GM23338 (cell line): Measurements from ENCODE around the gene DCUN1D2. TPM values are rescaled to one million over a fixed set of nuclear protein-coding genes. Genes with fewer than 3 reads are reported as not detected.

Experiments
- ATAC-seq: fragments of 200-7000 bp; cut with Tn5 transposase; 3 replicates; pipeline ENCODE4 v1.9.1; 2020
- DNase-seq: peaks from one replicate; pipeline ENCODE4 v3.0.0-alpha.2; 2015; ENCODE audit warnings: low spot score
- H2AFZ ChIP-seq: fragments of 200-600 bp; sonication (generic); 2 replicates; pipeline ENCODE4 v1.8.0; 2016; ENCODE audit warnings: antibody characterized with exemption, mild to moderate bottlenecking, moderate library complexity
- H3F3A ChIP-seq: fragments of 200-600 bp; sonication (generic); replicated peaks from 2 replicates; pipeline ENCODE4 v1.8.0; 2017; ENCODE audit warnings: antibody characterized with exemption, mixed run types, low read depth
- H3K27ac ChIP-seq: fragments of 200-600 bp; sonication (generic); 2 replicates; pipeline ENCODE4 v1.6.1; 2016; ENCODE audit warnings: low read depth
- H3K27me3 ChIP-seq: fragments of 200-600 bp; sonication (generic); 2 replicates; pipeline ENCODE4 v1.8.0; 2016; ENCODE audit warnings: mild to moderate bottlenecking, mixed run types, moderate library complexity; ENCODE audit not compliant: insufficient read depth
- H3K36me3 ChIP-seq: fragments of 200-600 bp; sonication (generic); 2 replicates; pipeline ENCODE4 v1.8.0; 2016; ENCODE audit warnings: mild to moderate bottlenecking; ENCODE audit not compliant: insufficient read depth
- H3K4me1 ChIP-seq: fragments of 200-600 bp; sonication (generic); 2 replicates; pipeline ENCODE4 v1.8.0; 2016; ENCODE audit warnings: mild to moderate bottlenecking, moderate library complexity; ENCODE audit not compliant: insufficient read depth
- H3K4me2 ChIP-seq: fragments of 200-600 bp; sonication (generic); 2 replicates; pipeline ENCODE4 v1.7.1; 2017; ENCODE audit warnings: mixed run types
- H3K4me3 ChIP-seq: fragments of 200-600 bp; sonication (generic); 2 replicates; pipeline ENCODE4 v1.6.1; 2016; ENCODE audit warnings: mixed run types
- H3K79me2 ChIP-seq: fragments of 200-600 bp; sonication (generic); replicated peaks from 2 replicates; pipeline ENCODE4 v1.8.0; 2017; ENCODE audit warnings: mild to moderate bottlenecking; ENCODE audit not compliant: insufficient read depth
- H3K9me2 ChIP-seq: fragments of 200-600 bp; sonication (generic); 2 replicates; pipeline ENCODE4 v1.8.0; 2017; ENCODE audit not compliant: insufficient read depth
- H4K20me1 ChIP-seq: fragments of 200-600 bp; sonication (generic); replicated peaks from 2 replicates; pipeline ENCODE4 v1.8.0; 2017; ENCODE audit warnings: mild to moderate bottlenecking; ENCODE audit not compliant: insufficient read depth
- H3K27ac Mint-ChIP-seq: 2 replicates; pipeline ENCODE4 v1.8.0; 2020; ENCODE audit warnings: inconsistent platforms, mild to moderate bottlenecking, moderate library complexity, mixed read lengths
- H3K27me3 Mint-ChIP-seq: 3 replicates; pipeline ENCODE4 v1.8.0; 2022; ENCODE audit warnings: low read depth, mild to moderate bottlenecking, moderate library complexity, mixed read lengths, inconsistent platforms; ENCODE audit not compliant: insufficient read depth, poor library complexity
- H3K36me3 Mint-ChIP-seq: 3 replicates; pipeline ENCODE4 v1.8.0; 2021; ENCODE audit warnings: low read depth, mild to moderate bottlenecking, inconsistent platforms, moderate library complexity, mixed read lengths
- H3K4me1 Mint-ChIP-seq: 3 replicates; pipeline ENCODE4 v1.8.0; 2020; ENCODE audit warnings: mild to moderate bottlenecking, inconsistent platforms, mixed read lengths
- H3K4me3 Mint-ChIP-seq: 3 replicates; pipeline ENCODE4 v1.8.0; 2021; ENCODE audit warnings: moderate library complexity, mild to moderate bottlenecking, inconsistent platforms, mixed read lengths
- H3K9me3 Mint-ChIP-seq: 3 replicates; pipeline ENCODE4 v1.8.0; 2020; ENCODE audit warnings: moderate library complexity, mild to moderate bottlenecking, inconsistent platforms, mixed read lengths
- CREB1 ChIP-seq: fragments of 250-450 bp; sonication (Bioruptor Pico); IDR thresholded peaks from 2 replicates; pipeline ENCODE4 v1.5.0; 2020; ENCODE audit warnings: low read depth, mild to moderate bottlenecking, moderate library complexity
- ETS1 ChIP-seq: IDR thresholded peaks from 2 replicates; pipeline ENCODE4 v1.6.1; 2016; ENCODE audit warnings: antibody characterized with exemption
- EZH2 ChIP-seq: fragments of 200-600 bp; sonication (generic); IDR thresholded peaks from one replicate; pipeline ENCODE4 v1.8.0; 2017; ENCODE audit warnings: antibody characterized with exemption, mild to moderate bottlenecking, low read depth; ENCODE audit not compliant: unreplicated experiment
- EZH2phosphoT487 ChIP-seq: fragments of 200-600 bp; sonication (generic); IDR thresholded peaks from one replicate; pipeline ENCODE4 v1.8.1; 2018; ENCODE audit warnings: antibody characterized with exemption; ENCODE audit not compliant: unreplicated experiment
- JUNB ChIP-seq: IDR thresholded peaks from one replicate; pipeline ENCODE4 v1.6.1; 2016; ENCODE audit warnings: antibody characterized with exemption; ENCODE audit not compliant: unreplicated experiment
- NANOG ChIP-seq: IDR thresholded peaks from 2 replicates; pipeline ENCODE4 v1.6.1; 2016; ENCODE audit warnings: antibody characterized with exemption, borderline replicate concordance
- POLR2AphosphoS5 ChIP-seq: IDR thresholded peaks from 2 replicates; pipeline ENCODE4 v1.6.1; 2016; ENCODE audit warnings: antibody characterized with exemption, low read depth
- STAT1 ChIP-seq: IDR thresholded peaks from one replicate; pipeline ENCODE4 v1.6.1; 2016; ENCODE audit warnings: antibody characterized with exemption; ENCODE audit not compliant: unreplicated experiment
- ZNF114 ChIP-seq: fragments of 250-450 bp; sonication (Bioruptor Pico); IDR thresholded peaks from 2 replicates; pipeline ENCODE4 v1.5.0; 2020; ENCODE audit warnings: mild to moderate bottlenecking, moderate library complexity
- ZNF331 ChIP-seq: fragments of 250-450 bp; sonication (Bioruptor Pico); IDR thresholded peaks from 2 replicates; pipeline ENCODE4 v1.5.0; 2020; ENCODE audit warnings: low read depth, mild to moderate bottlenecking, moderate library complexity
- ZNF462 ChIP-seq: fragments of 250-450 bp; sonication (Bioruptor Pico); IDR thresholded peaks from 2 replicates; pipeline ENCODE4 v1.5.0; 2020; ENCODE audit warnings: mild to moderate bottlenecking, moderate library complexity
- polyA plus RNA-seq: library from polyadenylated mRNA; unstranded; fragments of >200 nt; fragmentation: Nextera tagmentation; extraction: Ambion mirVana; gene quantifications from 2 replicates; pipeline ENCODE4 v1.2.1, GENCODE V29; 2016
- total RNA-seq: library from RNA; depleted of rRNA; stranded (reverse); fragments of >200 nt; shearing (Covaris generic); gene quantifications from 2 replicates; pipeline ENCODE4 v1.2.3, GENCODE V29; 2014
- TF ChIP-seq, protein P1 (sequence below): IDR thresholded peaks from one replicate; pipeline ENCODE4 v1.6.1; 2018; ENCODE audit warnings: antibody characterized with exemption; ENCODE audit not compliant: unreplicated experiment
- TF ChIP-seq, protein P2 (sequence below), 2 experiments: fragments of 200-600 bp in 1 of 2; sonication (generic) in 1 of 2; conservative IDR thresholded peaks; 2 replicates each; pipeline versions ENCODE4 v1.5.1 to v1.6.1; 2016 to 2017; ENCODE audit warnings: antibody characterized with exemption in 2 of 2, low read depth in 2 of 2, mild to moderate bottlenecking in 2 of 2, moderate library complexity in 1 of 2

The DCUN1D2 gene
- total and polyA plus RNA-seq, 2 experiments from 2014 or later, result 12.3 to 38.0 TPM

GRCh38 chr13:113536461-113537110, 46.1 kb upstream of the DCUN1D2 start (continued):
- TF ChIP-seq, protein P1, sequence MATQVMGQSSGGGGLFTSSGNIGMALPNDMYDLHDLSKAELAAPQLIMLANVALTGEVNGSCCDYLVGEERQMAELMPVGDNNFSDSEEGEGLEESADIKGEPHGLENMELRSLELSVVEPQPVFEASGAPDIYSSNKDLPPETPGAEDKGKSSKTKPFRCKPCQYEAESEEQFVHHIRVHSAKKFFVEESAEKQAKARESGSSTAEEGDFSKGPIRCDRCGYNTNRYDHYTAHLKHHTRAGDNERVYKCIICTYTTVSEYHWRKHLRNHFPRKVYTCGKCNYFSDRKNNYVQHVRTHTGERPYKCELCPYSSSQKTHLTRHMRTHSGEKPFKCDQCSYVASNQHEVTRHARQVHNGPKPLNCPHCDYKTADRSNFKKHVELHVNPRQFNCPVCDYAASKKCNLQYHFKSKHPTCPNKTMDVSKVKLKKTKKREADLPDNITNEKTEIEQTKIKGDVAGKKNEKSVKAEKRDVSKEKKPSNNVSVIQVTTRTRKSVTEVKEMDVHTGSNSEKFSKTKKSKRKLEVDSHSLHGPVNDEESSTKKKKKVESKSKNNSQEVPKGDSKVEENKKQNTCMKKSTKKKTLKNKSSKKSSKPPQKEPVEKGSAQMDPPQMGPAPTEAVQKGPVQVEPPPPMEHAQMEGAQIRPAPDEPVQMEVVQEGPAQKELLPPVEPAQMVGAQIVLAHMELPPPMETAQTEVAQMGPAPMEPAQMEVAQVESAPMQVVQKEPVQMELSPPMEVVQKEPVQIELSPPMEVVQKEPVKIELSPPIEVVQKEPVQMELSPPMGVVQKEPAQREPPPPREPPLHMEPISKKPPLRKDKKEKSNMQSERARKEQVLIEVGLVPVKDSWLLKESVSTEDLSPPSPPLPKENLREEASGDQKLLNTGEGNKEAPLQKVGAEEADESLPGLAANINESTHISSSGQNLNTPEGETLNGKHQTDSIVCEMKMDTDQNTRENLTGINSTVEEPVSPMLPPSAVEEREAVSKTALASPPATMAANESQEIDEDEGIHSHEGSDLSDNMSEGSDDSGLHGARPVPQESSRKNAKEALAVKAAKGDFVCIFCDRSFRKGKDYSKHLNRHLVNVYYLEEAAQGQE, result no peak
- TF ChIP-seq ZNF114 (CRISPR knock-in tag) (no peak), EZH2phosphoT487 (no peak), CREB1 (CRISPR knock-in tag) (no peak), POLR2AphosphoS5 (no peak), EZH2 (no peak), ETS1 (no peak), ZNF331 (CRISPR knock-in tag) (no peak), NANOG (no peak)

DNA sequence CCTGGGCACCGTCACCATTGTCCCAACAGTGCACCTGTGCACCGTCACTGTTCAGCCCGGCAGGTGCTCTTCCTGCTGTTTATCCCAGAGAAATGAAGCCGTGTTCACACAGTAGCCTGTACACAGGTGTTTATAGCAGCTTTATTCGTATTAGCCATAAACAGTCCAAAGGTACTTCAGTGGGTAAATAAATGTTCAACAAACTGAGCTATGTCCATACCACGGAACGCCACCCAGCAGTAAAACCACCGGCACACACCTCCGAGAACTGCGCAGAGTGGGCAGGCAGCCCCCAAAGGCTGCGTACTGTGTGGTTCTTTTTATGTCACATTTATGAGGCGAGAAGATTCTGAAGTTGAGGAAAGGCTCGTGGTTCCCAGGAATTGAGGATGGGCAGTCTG, 44.9 kb upstream of the DCUN1D2 start:
- Histone ChIP-seq H3K36me3 (no peaks in the 10 kb centered on the region), H3K79me2 (no peaks in the 10 kb centered on the region), H4K20me1 (no peaks in the 10 kb centered on the region; the same call in none of the 2 replicates), H3K4me1 (no peaks in the 10 kb centered on the region), H3K4me3 (no peak overlapping the region), H3F3A (peaks cover 13% of the 10 kb centered on the region; the same call in 1 of the 2 replicates), H3K4me2 (no peak overlapping the region), H2AFZ (no peak overlapping the region), H3K27me3 (no peaks in the 10 kb centered on the region), H3K27ac (no peak overlapping the region), H3K9me2 (no peaks in the 10 kb centered on the region)
- Mint-ChIP-seq H3K4me3 (no peak overlapping the region), H3K9me3 (no peaks in the 10 kb centered on the region), H3K27me3 (peaks cover 3% of the 10 kb centered on the region), H3K36me3 (peaks cover 16% of the 10 kb centered on the region), H3K4me1 (peaks cover 16% of the 10 kb centered on the region), H3K27ac (no peak overlapping the region)
- ATAC-seq, result no peak
- DNase-seq, result no peak
- no peak for TF ChIP-seq JUNB
- no peak for TF ChIP-seq POLR2AphosphoS5
- no peak for TF ChIP-seq EZH2phosphoT487
- no peak for TF ChIP-seq NANOG
- no peak for TF ChIP-seq ZNF462
- TF ChIP-seq, protein P2, sequence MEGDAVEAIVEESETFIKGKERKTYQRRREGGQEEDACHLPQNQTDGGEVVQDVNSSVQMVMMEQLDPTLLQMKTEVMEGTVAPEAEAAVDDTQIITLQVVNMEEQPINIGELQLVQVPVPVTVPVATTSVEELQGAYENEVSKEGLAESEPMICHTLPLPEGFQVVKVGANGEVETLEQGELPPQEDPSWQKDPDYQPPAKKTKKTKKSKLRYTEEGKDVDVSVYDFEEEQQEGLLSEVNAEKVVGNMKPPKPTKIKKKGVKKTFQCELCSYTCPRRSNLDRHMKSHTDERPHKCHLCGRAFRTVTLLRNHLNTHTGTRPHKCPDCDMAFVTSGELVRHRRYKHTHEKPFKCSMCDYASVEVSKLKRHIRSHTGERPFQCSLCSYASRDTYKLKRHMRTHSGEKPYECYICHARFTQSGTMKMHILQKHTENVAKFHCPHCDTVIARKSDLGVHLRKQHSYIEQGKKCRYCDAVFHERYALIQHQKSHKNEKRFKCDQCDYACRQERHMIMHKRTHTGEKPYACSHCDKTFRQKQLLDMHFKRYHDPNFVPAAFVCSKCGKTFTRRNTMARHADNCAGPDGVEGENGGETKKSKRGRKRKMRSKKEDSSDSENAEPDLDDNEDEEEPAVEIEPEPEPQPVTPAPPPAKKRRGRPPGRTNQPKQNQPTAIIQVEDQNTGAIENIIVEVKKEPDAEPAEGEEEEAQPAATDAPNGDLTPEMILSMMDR (conservative IDR thresholded peaks at IDR 0.05; ENCODE audit: low read depth in 2 of 2), result no peak
- no peak for TF ChIP-seq STAT1
